OCI-LY1 (cell line): ENCODE data around the gene SDSL.

Experiments used
- H2AFZ ChIP-seq: fragments of 200-600 bp; sonication (generic), shearing (Covaris generic); 2 replicates; pipeline ENCODE4 v1.6.0; 2014; ENCODE audit warnings: antibody characterized with exemption, mild to moderate bottlenecking, low read length
- H3F3A ChIP-seq: fragments of 200-600 bp; sonication (generic), shearing (Covaris generic); 2 replicates; pipeline ENCODE4 v1.6.0; 2014; ENCODE audit warnings: mild to moderate bottlenecking, antibody characterized with exemption, low read length, moderate library complexity; ENCODE audit not compliant: insufficient read depth
- H3K27ac ChIP-seq: fragments of 200-600 bp; sonication (generic); 2 replicates; pipeline ENCODE4 v1.5.1; 2014; ENCODE audit warnings: low read length, mixed run types, mild to moderate bottlenecking, low read depth; ENCODE audit not compliant: poor library complexity, severe bottlenecking
- H3K27me3 ChIP-seq: fragments of 200-600 bp; sonication (generic); 2 replicates; pipeline ENCODE4 v1.6.0; 2014; ENCODE audit warnings: antibody characterized with exemption, mild to moderate bottlenecking, low read length, moderate library complexity; ENCODE audit not compliant: insufficient read depth
- H3K36me3 ChIP-seq: fragments of 200-600 bp; sonication (generic); 2 replicates; pipeline ENCODE4 v1.6.1; 2014; ENCODE audit warnings: mild to moderate bottlenecking, antibody characterized with exemption, low read length, moderate library complexity, mixed read lengths; ENCODE audit not compliant: insufficient read depth
- H3K4me1 ChIP-seq: fragments of 200-600 bp; sonication (generic); 2 replicates; pipeline ENCODE4 v1.5.1; 2014; ENCODE audit warnings: mild to moderate bottlenecking, low read length, moderate library complexity; ENCODE audit not compliant: insufficient read depth, severe bottlenecking
- H3K4me2 ChIP-seq: fragments of 200-600 bp; sonication (generic), shearing (Covaris generic); 2 replicates; pipeline ENCODE4 v1.6.1; 2014; ENCODE audit warnings: low read length
- H3K4me3 ChIP-seq: fragments of 200-600 bp; sonication (generic); 2 replicates; pipeline ENCODE4 v1.5.1; 2014; ENCODE audit warnings: low read length, low read depth, mild to moderate bottlenecking, mixed read lengths; ENCODE audit not compliant: poor library complexity, severe bottlenecking
- H3K79me2 ChIP-seq: fragments of 200-600 bp; shearing (Covaris generic); 2 replicates; pipeline ENCODE4 v1.6.1; 2016; ENCODE audit warnings: mixed run types, low read length, mixed read lengths; ENCODE audit not compliant: insufficient read depth
- H3K9ac ChIP-seq: fragments of 200-600 bp; sonication (generic), shearing (Covaris generic); 2 replicates; pipeline ENCODE4 v1.6.1; 2014; ENCODE audit warnings: mild to moderate bottlenecking, low read length, mixed read lengths
- H3K9me2 ChIP-seq: fragments of 200-600 bp; sonication (generic), shearing (Covaris generic); 2 replicates; pipeline ENCODE4 v1.6.1; 2014; ENCODE audit warnings: low read depth, mild to moderate bottlenecking, low read length, mixed read lengths
- H3K9me3 ChIP-seq: fragments of 200-600 bp; shearing (Covaris generic); 2 replicates; pipeline ENCODE4 v1.6.1; 2014; ENCODE audit warnings: low read length, mixed read lengths
- H4K20me1 ChIP-seq: fragments of 200-600 bp; sonication (generic), shearing (Covaris generic); 2 replicates; pipeline ENCODE4 v1.6.0; 2016; ENCODE audit warnings: mild to moderate bottlenecking, low read length; ENCODE audit not compliant: insufficient read depth
- CTCF ChIP-seq: fragments of 200-600 bp; sonication (generic), shearing (Covaris generic); IDR thresholded peaks from 2 replicates; pipeline ENCODE4 v1.5.1; 2017; ENCODE audit warnings: mild to moderate bottlenecking, antibody characterized with exemption, low read length, moderate library complexity, mixed read lengths
- EZH2 ChIP-seq: fragments of 200-600 bp; sonication (generic), shearing (Covaris generic); IDR thresholded peaks from 2 replicates; pipeline ENCODE4 v1.8.0; 2017; ENCODE audit warnings: borderline replicate concordance, mixed run types, mild to moderate bottlenecking, antibody characterized with exemption, low read length, moderate library complexity, mixed read lengths

Gene SDSL

GRCh38 chr12:113401066-113402000, 20.8 kb upstream of the SDSL start:
- TF ChIP-seq EZH2 (no peak), CTCF (no peak)
- Histone ChIP-seq H4K20me1 (no peaks in the 10 kb centered on the region), H3K4me1 (no peaks in the 10 kb centered on the region), H3K36me3 (no peaks in the 10 kb centered on the region), H3K9ac (no peak overlapping the region), H3K9me2 (no peaks in the 10 kb centered on the region), H3K27ac (no peak overlapping the region), H3F3A (no peaks in the 10 kb centered on the region), H3K4me3 (no peak overlapping the region), H2AFZ (no peak overlapping the region), H3K4me2 (no peak overlapping the region), H3K79me2 (no peaks in the 10 kb centered on the region), H3K9me3 (no peaks in the 10 kb centered on the region), H3K27me3 (0 out of 2 replicates have a peak, but pooled peaks cover 4% of the 10 kb centered on the region)

- Histone ChIP-seq H3K4me2 (no peak overlapping the region), H3K9me3 (no peaks in the 10 kb centered on the region), H3K9ac (no peak overlapping the region), H3F3A (no peaks in the 10 kb centered on the region), H3K27me3 (0 out of 2 replicates have a peak, but pooled peaks cover 4% of the 10 kb centered on the region), H4K20me1 (no peaks in the 10 kb centered on the region), H3K4me3 (no peak overlapping the region), H3K9me2 (no peaks in the 10 kb centered on the region), H3K4me1 (no peaks in the 10 kb centered on the region), H3K27ac (no peak overlapping the region), H3K79me2 (no peaks in the 10 kb centered on the region), H3K36me3 (no peaks in the 10 kb centered on the region), H2AFZ (no peak overlapping the region)
- no peak for TF ChIP-seq CTCF
- no peak for TF ChIP-seq EZH2
These were observed 19.5 kb upstream of the SDSL start for GRCh38 chr12:113402586-113403260.

DNA sequence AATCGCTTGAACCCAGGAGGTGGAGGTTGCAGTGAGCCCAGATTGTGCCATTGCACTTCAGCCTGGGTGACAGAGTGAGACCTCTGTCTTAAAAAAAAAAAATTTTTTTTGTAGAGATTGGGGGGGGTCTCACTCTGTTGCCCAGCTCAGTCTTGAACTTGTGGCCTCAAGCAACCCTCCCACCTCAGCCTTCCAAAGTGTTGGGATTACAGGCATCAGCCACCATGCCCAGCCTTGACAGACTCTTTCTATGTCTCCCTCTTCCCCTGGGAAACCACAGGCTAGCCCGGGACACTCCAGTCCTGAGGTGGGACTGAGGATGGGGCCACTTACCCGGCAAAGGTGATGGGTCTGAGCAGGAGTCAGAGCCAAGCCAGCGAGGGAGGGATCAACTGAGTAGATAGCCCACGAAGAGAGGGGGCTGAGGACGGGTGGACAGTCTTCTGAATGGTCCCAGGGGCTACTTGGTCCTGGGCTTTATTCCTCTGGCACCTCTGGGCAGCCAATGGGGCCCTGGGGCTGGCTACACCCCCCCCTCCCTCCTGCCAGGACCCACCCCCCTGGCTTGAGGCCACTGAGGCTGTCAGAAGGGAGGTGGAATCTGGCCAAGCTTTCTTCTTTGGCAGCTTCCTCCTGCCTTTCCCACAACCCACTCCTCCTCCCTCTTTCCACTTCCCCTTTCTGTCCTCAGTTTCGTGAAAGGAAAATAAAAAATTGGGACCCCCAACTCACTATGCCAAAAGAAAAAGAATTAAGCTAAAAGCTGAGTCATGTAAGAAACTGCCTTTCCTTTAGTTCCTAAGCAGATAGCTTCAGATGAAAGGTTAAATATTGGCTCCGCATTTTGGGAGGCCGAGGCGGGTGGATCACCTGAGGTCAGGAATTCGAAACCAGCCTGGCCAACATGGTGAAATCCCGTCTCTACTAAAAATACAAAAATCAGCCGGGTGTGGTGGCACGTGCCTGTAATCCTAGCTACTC, 18.5 kb upstream of the SDSL start, which contains the start of gene SDS:
SDS (minus strand) TSS at position 453 of the 981 bp plus-strand sequence. CDS start 4,179 bp downstream, outside the sequence.
- H2AFZ ChIP-seq = no peak within 1 kb of the TSS

More for the DNA sequence above, 18.5 kb upstream of the SDSL start, which contains the start of gene SDS:
- no peaks in the 10 kb centered on the region for H3K79me2 ChIP-seq
- no peaks in the 10 kb centered on the region for H3K9me2 ChIP-seq
- no peaks in the 10 kb centered on the region for H3K4me1 ChIP-seq
- H3K9ac ChIP-seq = no peak within 1 kb of the TSS
- 0 out of 2 replicates have a peak, but pooled peaks cover 4% of the 10 kb centered on the region for H3K27me3 ChIP-seq
- no peaks in the 10 kb centered on the region for H3F3A ChIP-seq
- no peak within 1 kb of the TSS for H3K4me3 ChIP-seq
- H3K4me2 ChIP-seq = no peak within 1 kb of the TSS
- H3K36me3 ChIP-seq = no peaks in the 10 kb centered on the region
- H4K20me1 ChIP-seq = no peaks in the 10 kb centered on the region
- H3K9me3 ChIP-seq = no peaks in the 10 kb centered on the region
- no peak within 1 kb of the TSS for H3K27ac ChIP-seq
- no peak for TF ChIP-seq EZH2
- no peak for TF ChIP-seq CTCF
